SH-SY5Y (cell line): ENCODE data around the gene OR9I1.

Source experiments
- GATA2 ChIP-seq: IDR thresholded peaks from 2 replicates; pipeline ENCODE4 v1.6.1; 2011; ENCODE audit warnings: mild to moderate bottlenecking, low read depth, low read length
- GATA3 ChIP-seq: IDR thresholded peaks from 2 replicates; pipeline ENCODE4 v1.6.1; 2011; ENCODE audit warnings: low read depth, mild to moderate bottlenecking, low read length, moderate library complexity

The OR9I1 gene, protein sequence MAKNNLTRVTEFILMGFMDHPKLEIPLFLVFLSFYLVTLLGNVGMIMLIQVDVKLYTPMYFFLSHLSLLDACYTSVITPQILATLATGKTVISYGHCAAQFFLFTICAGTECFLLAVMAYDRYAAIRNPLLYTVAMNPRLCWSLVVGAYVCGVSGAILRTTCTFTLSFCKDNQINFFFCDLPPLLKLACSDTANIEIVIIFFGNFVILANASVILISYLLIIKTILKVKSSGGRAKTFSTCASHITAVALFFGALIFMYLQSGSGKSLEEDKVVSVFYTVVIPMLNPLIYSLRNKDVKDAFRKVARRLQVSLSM

DNA sequence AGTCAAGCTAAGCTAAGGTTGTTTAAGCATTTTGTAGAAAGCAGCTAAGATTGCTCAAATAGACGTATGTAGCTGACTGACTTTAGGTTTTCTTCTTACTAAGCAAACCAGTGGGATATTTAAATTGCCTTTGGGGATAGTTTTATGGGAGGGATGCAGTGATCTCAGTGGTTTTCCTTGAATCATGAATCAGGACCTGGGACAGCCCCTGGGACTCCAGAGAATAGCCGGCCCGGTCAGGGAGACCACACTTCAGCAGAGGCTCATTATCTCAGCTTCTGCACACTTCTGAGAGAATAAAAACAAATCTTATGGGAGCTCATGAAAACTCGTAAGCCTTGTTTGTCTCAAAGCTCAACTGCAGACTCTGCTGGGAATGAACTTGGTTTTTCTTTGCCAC lies at the start of gene OR9I1:
Gene OR9I1, minus strand, starts transcription at position 62 of the 400 bp plus-strand sequence. CDS start 6,086 bp downstream, outside the sequence.
- TF ChIP-seq GATA2 = no peak
- TF ChIP-seq GATA3 = no peak

DNA sequence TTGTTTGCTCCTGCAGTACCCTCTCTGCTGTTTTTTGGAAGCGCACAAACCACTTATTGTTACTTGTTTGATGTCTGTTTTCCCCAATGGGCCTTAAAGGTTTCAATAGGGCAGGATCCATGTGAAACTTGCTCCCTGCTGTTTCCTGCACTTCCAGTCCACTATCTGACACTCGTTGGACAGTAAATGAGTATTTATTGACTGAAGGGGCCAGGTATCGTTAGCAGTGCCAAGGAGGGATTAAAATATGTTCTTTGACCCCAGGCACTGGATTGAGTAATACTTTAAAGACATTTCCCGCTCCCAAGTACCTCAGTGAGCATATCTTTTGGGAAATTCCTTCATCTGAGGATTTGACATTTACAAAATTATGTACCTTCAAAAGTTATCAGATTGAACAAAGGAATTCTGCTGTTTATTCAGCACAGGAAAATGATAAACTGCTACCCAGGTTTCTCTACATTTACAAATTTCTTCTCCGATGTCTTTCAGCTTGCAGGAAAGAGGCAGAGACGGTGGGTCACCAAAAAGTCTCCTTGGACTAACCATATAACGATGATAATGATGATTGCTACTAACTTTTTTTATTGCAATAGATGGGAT lies 40.3 kb upstream of the OR9I1 start:
- TF ChIP-seq GATA3 (no peak), GATA2 (no peak)

DNA sequence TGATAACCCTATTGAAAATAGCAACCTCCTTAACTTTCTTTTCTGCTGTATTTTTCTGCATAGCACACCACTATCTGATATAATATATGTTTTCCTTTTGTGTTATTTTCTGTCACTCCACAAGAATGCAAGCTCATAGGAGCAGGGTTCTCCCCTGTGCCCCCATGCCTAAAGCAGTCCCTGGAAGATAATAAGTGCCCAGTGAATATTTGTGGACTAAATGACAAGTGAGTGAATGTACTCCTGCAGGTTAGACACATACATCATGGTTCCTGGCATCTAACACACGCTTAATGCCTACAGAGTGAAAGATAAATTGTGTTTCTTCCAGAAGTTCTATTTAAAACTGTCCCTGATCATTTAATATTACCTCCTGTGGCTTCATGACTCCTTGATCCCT lies 39.7 kb upstream of the OR9I1 start:
- TF ChIP-seq GATA3 (no peak), GATA2 (no peak)

DNA sequence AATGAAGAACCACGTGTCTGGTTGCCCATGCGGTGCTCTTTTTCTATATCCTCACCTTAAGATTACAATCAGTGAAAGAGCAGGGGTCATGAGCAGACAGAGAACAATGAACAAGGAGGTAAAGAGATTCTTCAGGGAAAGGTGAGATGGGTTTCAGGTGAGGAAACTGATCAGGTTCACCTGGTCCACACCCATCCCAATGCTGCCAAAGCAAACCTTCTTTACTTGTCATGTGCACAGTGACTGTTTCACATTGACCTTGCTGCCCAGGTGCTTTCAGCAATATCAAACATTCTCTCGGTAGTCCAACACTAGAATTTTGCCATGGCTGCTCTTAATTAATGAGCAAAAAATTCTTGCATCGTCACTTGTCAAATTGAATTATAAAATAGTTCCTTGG lies 39.1 kb upstream of the OR9I1 start:
- no peak for TF ChIP-seq GATA2

DNA sequence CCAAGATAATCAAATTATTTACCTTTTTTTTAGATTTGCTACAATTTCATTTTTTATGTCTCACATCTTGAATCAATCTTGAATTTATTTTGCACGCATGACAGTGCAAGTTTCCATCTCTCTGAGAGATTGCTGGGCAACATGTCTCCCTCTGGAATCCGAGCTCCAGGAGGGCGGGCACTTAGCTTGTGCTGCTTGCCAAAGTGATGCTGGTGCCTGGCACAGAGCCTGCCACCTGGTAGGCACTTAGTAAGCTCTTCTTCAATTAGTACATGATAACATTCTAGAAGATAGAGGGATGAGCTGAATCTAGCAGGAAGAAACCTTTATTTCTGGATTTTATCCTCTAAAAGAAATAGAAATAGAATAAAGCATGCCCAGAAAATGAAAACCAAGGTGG lies 27.5 kb upstream of the OR9I1 start:
- TF ChIP-seq GATA2 (no peak), GATA3 (no peak)

DNA sequence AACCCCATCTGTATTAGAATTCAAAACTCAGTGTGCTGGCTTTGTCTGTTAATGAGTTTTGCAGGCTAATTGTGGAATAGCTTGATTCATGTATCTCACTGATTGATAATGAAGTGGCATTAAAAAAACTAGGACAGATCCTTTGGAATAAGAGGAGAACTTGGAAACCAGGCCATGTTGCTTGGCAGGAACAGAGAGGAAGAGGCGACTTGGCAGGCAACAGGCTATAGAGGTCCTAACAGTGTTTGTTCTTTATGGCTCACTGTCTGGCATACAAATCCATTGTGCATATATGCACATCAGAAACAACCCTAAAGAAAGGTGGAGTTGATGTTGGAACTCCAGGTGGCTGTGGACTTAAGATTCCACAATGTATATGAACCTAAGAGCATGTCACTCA lies 17.4 kb upstream of the OR9I1 start:
- TF ChIP-seq GATA3 = no peak
- TF ChIP-seq GATA2 = no peak

DNA sequence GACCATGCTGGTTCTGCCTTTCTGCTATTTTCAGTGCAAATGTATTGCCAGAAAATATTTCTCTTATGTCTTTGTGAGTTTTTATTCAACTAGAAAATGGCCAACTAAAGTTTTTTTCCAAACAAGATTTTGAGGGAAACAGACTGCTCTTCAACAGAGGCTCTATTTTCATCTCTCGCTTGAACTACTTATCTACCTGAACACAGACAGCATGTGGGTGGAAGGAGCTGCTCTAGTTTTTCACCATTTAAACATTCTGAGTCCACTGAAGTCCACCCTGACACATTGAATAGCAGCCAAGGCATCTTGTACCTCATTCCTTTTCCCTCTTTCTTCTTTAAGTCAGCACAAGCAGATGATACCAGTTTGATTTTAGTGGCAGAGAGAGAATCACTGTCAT lies 9.8 kb upstream of the OR9I1 start:
- no peak for TF ChIP-seq GATA2
- no peak for TF ChIP-seq GATA3

DNA sequence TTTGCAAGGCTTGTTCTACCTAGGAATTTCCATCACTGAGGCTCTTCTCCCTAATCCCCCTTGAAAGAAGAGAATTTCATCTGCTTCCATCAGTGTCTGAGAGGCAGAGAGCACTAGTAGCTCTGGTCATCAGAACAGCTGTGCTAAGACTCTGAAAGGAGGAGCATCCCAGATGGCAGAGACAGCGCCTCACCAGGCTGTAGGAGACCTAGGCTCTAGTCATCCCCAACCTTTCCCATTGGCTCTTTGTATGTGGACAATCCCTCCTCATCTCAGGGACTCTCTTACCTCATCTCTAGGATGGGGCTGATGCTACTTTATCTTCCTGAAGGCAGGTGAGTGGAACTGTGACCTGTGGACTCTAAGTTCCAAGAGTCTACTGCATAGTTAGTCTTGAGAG lies 8.8 kb upstream of the OR9I1 start:
- TF ChIP-seq GATA2 (no peak), GATA3 (no peak)

DNA sequence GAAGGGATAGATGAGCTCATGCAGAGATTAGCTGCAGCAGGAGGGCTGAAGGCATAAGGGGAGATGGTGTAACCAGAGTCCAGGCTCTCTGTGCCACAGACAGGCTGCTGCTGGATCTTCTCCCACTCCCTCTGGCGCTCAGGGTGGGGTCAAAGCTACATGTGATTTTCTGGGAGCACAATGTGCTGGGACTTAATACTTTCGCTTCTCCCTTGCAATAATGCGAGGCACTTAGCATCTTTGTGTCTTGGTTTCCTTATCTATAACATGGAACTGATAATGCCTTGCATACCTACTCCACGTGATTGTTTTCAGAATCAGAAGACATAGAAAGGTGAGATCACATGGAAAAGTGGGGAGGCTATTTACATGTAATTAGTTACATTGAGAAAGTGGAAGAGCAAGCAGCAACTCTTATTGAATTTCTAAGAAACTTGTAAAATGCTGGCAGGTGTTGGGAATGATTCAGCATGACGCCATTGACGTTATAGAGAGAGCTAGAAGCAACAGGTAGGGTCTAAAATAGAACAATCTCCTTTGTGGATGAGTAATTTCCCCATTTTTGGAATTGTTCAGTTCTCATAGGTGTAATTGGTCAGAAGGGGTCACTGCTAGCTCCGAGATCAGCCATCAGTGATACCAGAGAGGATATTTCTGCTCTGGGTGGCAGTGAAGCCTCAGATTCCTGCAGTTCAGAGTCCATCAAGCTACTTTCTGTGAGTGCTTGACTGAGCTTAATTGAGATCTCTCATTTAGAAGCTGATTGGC lies 8.2 kb upstream of the OR9I1 start:
- no peak for TF ChIP-seq GATA3
- no peak for TF ChIP-seq GATA2

DNA sequence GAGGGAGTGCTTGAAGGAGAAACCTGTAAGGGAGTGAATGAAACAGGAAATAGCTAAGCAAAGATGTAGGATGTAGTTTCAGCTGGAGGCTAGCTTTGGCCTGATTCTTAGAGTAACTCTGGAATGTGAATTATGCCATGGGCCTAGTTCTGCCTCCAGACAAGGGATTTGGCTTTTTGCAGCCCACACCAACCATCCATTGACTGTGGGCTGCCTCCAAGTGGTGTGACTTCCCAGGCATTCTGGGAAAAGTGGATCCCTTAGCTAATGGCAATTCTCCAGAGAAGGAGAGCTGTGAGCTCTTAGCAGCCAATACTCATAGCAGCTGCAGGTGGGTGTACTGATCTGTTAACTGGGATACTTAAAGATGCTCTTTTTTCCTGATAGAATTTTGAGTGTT lies 2.0 kb upstream of the OR9I1 start:
- TF ChIP-seq GATA3 = no peak
- no peak for TF ChIP-seq GATA2

DNA sequence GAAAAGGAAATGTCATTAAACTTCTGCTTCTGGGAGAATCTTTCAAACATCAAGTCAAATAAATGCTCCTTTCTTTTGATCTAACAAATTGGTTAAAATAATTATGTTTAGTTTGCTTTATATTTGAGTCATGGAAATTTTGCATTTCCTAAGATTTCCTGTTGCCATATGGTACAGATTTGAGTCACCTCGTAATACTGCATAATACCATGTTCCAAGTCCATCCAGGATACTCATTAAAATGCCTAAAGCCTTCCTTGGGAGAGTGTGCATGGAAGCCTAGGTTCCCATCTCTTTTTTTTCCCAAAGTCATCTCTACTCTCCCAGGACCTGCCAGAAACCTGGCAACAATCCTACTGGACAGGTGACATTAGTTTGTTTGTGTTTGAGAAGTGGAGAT lies 4.2 kb downstream of the OR9I1 start:
- no peak for TF ChIP-seq GATA2
- no peak for TF ChIP-seq GATA3

DNA sequence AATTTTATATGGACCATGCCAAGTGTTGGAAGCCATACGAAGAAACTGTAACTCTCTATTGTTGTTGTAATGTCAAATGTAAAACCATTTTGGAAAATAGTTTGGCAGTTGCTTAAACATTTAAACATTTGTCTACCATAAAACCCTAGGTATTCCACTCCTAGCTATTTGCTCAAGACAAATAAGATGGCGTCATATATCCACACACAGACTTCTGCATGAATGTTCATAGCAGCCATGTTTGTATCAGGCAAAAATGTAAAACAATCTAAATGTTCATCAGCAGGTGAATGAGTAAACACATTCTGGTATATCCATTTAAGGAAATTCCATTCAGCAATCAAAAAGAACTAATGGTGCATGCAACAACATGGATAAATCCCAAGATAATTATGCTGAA lies 27.9 kb downstream of the OR9I1 start:
- TF ChIP-seq GATA2 (no peak), GATA3 (no peak)

DNA sequence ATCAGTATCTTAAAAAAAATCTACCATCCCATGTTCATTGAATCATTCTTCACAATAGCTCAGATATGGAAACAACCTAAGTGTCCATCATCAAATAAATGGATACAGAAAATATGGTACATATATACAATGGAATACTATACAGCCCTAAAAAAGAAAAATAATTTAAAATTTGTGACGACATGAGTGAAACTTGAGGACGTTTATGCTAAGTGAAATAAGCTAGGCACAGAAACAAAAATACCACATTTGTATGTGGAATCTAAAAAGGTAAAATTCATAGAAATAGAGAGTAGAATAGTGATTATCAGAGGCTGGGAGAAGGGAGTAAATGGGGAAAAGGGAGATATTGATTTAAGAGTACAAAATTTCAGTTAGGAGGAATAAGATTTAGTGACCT lies 38.8 kb downstream of the OR9I1 start:
- TF ChIP-seq GATA2 (no peak), GATA3 (no peak)

DNA sequence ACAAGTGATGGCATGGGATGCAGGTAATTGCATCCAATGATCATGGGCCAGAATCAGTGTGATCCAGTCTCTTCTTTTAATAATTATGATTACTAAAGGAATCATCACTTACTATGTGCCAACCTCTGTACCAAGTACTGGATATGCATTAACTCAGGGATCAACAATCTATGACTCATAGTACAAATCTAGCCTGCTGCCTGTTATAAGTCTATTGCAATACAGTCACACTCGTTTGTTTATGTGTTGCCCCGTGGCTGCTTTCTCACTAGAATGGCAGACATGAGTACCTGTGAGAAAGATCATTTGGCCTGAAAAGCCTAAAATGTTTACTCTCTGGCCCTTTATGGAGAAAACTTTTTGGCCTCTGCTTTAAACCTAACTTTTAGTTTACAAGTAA lies 49.5 kb downstream of the OR9I1 start:
- TF ChIP-seq GATA2 (no peak), GATA3 (no peak)

DNA sequence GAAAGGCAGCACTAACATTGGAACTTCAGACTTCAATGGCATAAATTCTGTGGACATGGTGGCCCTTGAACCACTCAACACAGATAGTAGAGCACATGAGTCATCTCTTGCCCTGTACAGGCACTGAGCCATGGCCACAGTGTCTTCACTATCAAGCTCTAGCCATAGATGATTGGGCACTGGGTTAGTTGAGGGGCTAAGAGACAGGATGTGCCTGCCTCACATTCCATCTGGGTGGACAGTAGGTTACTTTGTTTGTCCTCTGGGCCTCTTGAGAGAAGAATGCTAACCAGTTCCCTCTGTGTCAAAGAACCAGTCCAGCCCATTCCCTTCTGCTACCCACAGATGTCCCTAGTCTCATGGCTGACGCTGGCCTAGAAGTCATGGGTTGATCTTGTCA lies 54.7 kb downstream of the OR9I1 start:
- TF ChIP-seq GATA2 (no peak), GATA3 (no peak)
